ENCODE data around the gene BANF1. TPM values are rescaled to one million over a fixed set of nuclear protein-coding genes. Genes with fewer than 3 reads are reported as not detected.

BANF1 gene
- total and polyA plus RNA-seq, 2 experiments from 2014 or later: 31.6 to 330 TPM

- Histone ChIP-seq H3K9me2 (ENCODE audit: insufficient read depth) (no peaks in the 10 kb centered on the region), H3K36me3 (ENCODE audit: low read depth) (no peaks in the 10 kb centered on the region), H3K27ac (no peak overlapping the region), H3K9ac (no peak overlapping the region), H4K20me1 (ENCODE audit: insufficient read depth) (no peaks in the 10 kb centered on the region), H2AFZ (no peak overlapping the region), H3F3A (ENCODE audit: insufficient read depth) (peaks cover 10% of the 10 kb centered on the region; the same call in 1 of the 2 replicates), H3K79me2 (ENCODE audit: insufficient read depth) (no peaks in the 10 kb centered on the region), H3K4me1 (ENCODE audit: insufficient read depth) (peaks cover 7% of the 10 kb centered on the region), H3K4me2 (ENCODE audit: unreplicated experiment) (no peak overlapping the region), H3K27me3 (replicated peaks; ENCODE audit: insufficient read depth) (no peaks in the 10 kb centered on the region), H3K9me3 (ENCODE audit: low read depth) (no peaks in the 10 kb centered on the region), H3K4me3 (no peak overlapping the region)
- 92 to 97% methylated on average over 3 of the region's 3 CpGs for WGBS, 2 experiments (ENCODE audit: low coverage in 1 of 2, low lambda C conversion rate in 2 of 2, missing lambda C conversion rate in 2 of 2)
- in situ Hi-C loops (cut with MboI): no loop called here
- TF ChIP-seq EZH2phosphoT487 (IDR thresholded peaks at IDR 0.05; ENCODE audit: insufficient read depth, low read depth) (no peak), EZH2 (IDR thresholded peaks at IDR 0.05; ENCODE audit: insufficient read depth, poor library complexity, severe bottlenecking) (no peak)
- DNase-seq: no peak
Observed at GRCh38 chr11:66046901-66047300, 44.6 kb downstream of the BANF1 start.

DNA sequence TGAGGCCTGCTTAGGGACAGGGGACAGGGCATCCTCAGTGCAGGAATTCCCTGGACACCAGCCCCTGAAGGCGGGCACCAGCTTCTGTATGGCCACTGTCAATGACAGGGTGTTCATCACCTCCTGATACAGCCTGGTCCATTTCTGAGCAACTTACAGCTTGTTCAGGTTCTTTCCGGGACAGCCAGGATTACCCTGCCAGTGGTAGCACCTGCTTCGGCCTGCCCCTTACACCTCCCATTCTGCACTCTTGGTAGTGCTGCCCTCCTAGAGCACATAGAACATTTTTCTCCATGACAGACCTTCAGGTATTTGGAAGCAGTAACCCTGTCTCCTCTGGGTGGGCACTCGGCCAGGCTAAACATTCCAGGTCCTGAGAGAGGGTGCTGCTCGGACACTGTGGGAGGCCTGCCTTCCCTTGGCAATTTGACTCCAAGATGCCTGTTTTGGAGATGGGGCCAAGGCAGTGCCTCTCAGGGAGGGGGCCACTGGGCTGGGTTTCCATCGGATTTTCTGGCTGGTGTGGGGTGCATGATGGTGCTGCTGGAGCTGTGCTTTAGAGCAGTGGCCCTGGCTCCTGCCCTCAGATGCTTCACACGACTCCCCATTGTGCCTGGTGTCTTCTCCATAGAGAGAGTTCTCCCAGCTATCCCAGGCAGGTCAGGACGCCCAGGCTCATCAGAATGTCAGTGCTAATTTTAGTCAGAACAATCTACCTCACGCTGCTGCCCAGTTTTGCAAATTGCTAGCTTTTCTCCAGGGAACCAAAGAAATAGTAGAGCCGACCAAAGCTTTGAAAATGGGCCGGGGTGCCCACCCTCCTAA lies 45.5 kb downstream of the BANF1 start:
- Histone ChIP-seq H3K4me2 (ENCODE audit: unreplicated experiment) (no peak overlapping the region), H4K20me1 (ENCODE audit: insufficient read depth) (no peaks in the 10 kb centered on the region), H3F3A (ENCODE audit: insufficient read depth) (peaks cover 10% of the 10 kb centered on the region; the same call in 1 of the 2 replicates), H3K4me3 (no peak overlapping the region), H3K27ac (no peak overlapping the region), H3K79me2 (ENCODE audit: insufficient read depth) (peaks cover 6% of the 10 kb centered on the region), H3K9me3 (ENCODE audit: low read depth) (no peaks in the 10 kb centered on the region), H3K9me2 (ENCODE audit: insufficient read depth) (no peaks in the 10 kb centered on the region), H2AFZ (no peak overlapping the region), H3K27me3 (replicated peaks; ENCODE audit: insufficient read depth) (no peaks in the 10 kb centered on the region), H3K36me3 (ENCODE audit: low read depth) (no peaks in the 10 kb centered on the region), H3K9ac (no peak overlapping the region), H3K4me1 (ENCODE audit: insufficient read depth) (peaks cover 7% of the 10 kb centered on the region)
- WGBS, 2 experiments (ENCODE audit: low coverage in 1 of 2, low lambda C conversion rate in 2 of 2, missing lambda C conversion rate in 2 of 2): 72 to 83% methylated on average over 11 of the region's 11 CpGs
- in situ Hi-C loops (cut with MboI): no loop called here
- DNase-seq: no peak
- TF ChIP-seq EZH2 (IDR thresholded peaks at IDR 0.05; ENCODE audit: insufficient read depth, poor library complexity, severe bottlenecking) (no peak), EZH2phosphoT487 (IDR thresholded peaks at IDR 0.05; ENCODE audit: insufficient read depth, low read depth) (no peak)

DNA sequence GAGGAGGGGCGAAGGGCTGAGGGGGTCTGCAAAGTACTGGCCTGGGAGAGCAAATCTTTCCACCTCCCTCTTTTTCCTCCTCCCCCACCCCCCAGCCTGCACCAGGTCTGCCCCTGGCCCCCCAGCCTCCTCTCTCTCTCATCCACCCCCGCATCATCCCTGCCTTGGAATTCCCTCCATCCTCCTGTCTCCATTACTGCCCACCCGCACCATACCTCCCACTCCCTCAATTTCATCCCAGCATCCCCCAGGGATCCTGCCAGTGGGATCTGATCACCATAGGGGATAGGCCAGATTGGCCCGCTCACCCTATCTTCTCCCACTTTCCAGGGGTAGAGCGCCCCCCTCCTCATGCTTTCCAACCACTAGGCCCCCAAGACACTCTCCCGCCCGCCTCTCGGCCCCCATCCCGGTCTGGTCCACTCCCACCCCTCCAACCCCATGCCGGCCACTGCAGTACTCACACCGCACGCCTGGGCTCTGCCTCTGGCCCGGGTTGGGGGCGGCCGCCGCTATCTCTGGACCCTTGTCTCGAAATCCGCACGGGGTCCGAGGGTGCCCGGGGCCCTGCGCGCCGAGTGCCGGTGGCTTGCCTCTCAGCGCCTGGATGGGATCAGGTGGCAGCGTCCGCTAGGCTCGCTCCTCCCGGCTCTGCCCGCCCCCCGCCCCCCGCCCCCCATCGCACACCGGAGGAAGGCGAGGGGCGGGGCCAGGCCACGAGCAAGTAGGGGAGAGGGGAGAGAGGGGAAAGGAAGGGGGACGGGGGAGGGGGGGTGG lies 46.4 kb downstream of the BANF1 start, which contains the start of gene GAL3ST3:
Gene GAL3ST3 (minus strand): TSS at position 615 of the 777 bp plus-strand sequence. CDS start 3,746 bp downstream, outside the sequence.
- no peak for DNase-seq
- H3K79me2 ChIP-seq (ENCODE audit: insufficient read depth): peaks cover 16% of the 10 kb centered on the region
- H3F3A ChIP-seq (ENCODE audit: insufficient read depth): peaks cover 10% of the 10 kb centered on the region; the same call in 1 of the 2 replicates
- H3K4me2 ChIP-seq (ENCODE audit: unreplicated experiment): no peak within 1 kb of the TSS
- H3K9me2 ChIP-seq (ENCODE audit: insufficient read depth): no peaks in the 10 kb centered on the region
- in situ Hi-C loops (cut with MboI): no loop called here
- H3K4me1 ChIP-seq (ENCODE audit: insufficient read depth): peaks cover 13% of the 10 kb centered on the region
- 8% methylated on average over 38 of the region's 39 CpGs; no CpG with 5 or more reads in 1 of the 2 experiments for WGBS, 2 experiments (ENCODE audit: low coverage in 1 of 2, low lambda C conversion rate in 2 of 2, missing lambda C conversion rate in 2 of 2)
- no peak within 1 kb of the TSS for H3K4me3 ChIP-seq
- H3K27ac ChIP-seq: no peak within 1 kb of the TSS
- no peaks in the 10 kb centered on the region for H3K9me3 ChIP-seq (ENCODE audit: low read depth)
- H3K9ac ChIP-seq: no peak within 1 kb of the TSS
- TF ChIP-seq EZH2phosphoT487 (IDR thresholded peaks at IDR 0.05; ENCODE audit: insufficient read depth, low read depth) (no peak), EZH2 (IDR thresholded peaks at IDR 0.05; ENCODE audit: insufficient read depth, poor library complexity, severe bottlenecking) (no peak)
- no peak within 1 kb of the TSS for H2AFZ ChIP-seq
- no peaks in the 10 kb centered on the region for H4K20me1 ChIP-seq (ENCODE audit: insufficient read depth)
- no peaks in the 10 kb centered on the region for H3K36me3 ChIP-seq (ENCODE audit: low read depth)
- H3K27me3 ChIP-seq (replicated peaks; ENCODE audit: insufficient read depth): no peaks in the 10 kb centered on the region

- Histone ChIP-seq H3K27ac (peak overlapping the region; percentile 80), H4K20me1 (ENCODE audit: insufficient read depth) (no peaks in the 10 kb centered on the region), H3K4me2 (ENCODE audit: unreplicated experiment) (peak overlapping the region; percentile 64), H3K79me2 (ENCODE audit: insufficient read depth) (peaks cover 35% of the 10 kb centered on the region), H3K9ac (peak overlapping the region; percentile 97), H3K36me3 (ENCODE audit: low read depth) (peaks cover 11% of the 10 kb centered on the region), H3K4me1 (ENCODE audit: insufficient read depth) (peaks cover 22% of the 10 kb centered on the region), H3K27me3 (replicated peaks; ENCODE audit: insufficient read depth) (no peaks in the 10 kb centered on the region), H3K9me3 (ENCODE audit: low read depth) (no peaks in the 10 kb centered on the region), H3K9me2 (ENCODE audit: insufficient read depth) (no peaks in the 10 kb centered on the region), H3K4me3 (no peak overlapping the region; the same call in 1 of the 2 replicates), H3F3A (ENCODE audit: insufficient read depth) (peaks cover 10% of the 10 kb centered on the region; the same call in 1 of the 2 replicates), H2AFZ (peak overlapping the region; percentile 79)
- DNase-seq: peak; percentile 22
- no peak for TF ChIP-seq EZH2phosphoT487 (IDR thresholded peaks at IDR 0.05; ENCODE audit: insufficient read depth, low read depth)
- no peak for TF ChIP-seq EZH2 (IDR thresholded peaks at IDR 0.05; ENCODE audit: insufficient read depth, poor library complexity, severe bottlenecking)
- in situ Hi-C loops (cut with MboI): no loop called here
- WGBS, 2 experiments (ENCODE audit: low coverage in 1 of 2, low lambda C conversion rate in 2 of 2, missing lambda C conversion rate in 2 of 2): 96 to 100% methylated on average over 5 of the region's 5 CpGs
Observed at GRCh38 chr11:66050581-66051231, 48.4 kb downstream of the BANF1 start.

All from GM23248 (cell line).